NCI-H1436 treated with DMSO at 0.1 percent for 48 hours (cell line): Measurements from ENCODE around the gene YPEL2.
"Not testable (repeated sequence)": the region's sequence is repeated elsewhere in the genome, so short reads cannot be mapped to it uniquely, and the experiment has no call there.

ENCODE experiments used
- DNase-seq: peaks from one replicate; lab custom pipeline; 2025; lab: John Stamatoyannopoulos, UW

Gene YPEL2

GRCh38 chr17:59377410-59377809 lies 46.0 kb downstream of the YPEL2 start:
- no peak for DNase-seq

GRCh38 chr17:59378675-59379074 lies 47.2 kb downstream of the YPEL2 start:
- DNase-seq, result no peak

GRCh38 chr17:59380474-59380873 lies 49.0 kb downstream of the YPEL2 start:
- DNase-seq, result no peak

GRCh38 chr17:59381716-59382570 lies 50.5 kb downstream of the YPEL2 start:
- no peak for DNase-seq

- no peak for DNase-seq
These were observed 52.4 kb downstream of the YPEL2 start for GRCh38 chr17:59383893-59384292.

- no peak for DNase-seq
These were observed 56.1 kb downstream of the YPEL2 start for GRCh38 chr17:59387351-59388068.

GRCh38 chr17:59388069-59388556 lies 56.7 kb downstream of the YPEL2 start:
- DNase-seq, result no peak

GRCh38 chr17:59389066-59389465 lies 57.6 kb downstream of the YPEL2 start:
- DNase-seq, result no peak

GRCh38 chr17:59391021-59391420 lies 59.6 kb downstream of the YPEL2 start:
- DNase-seq, result no peak

GRCh38 chr17:59392973-59393679 lies 61.7 kb downstream of the YPEL2 start:
- no peak for DNase-seq

GRCh38 chr17:59393742-59394410 lies 62.4 kb downstream of the YPEL2 start:
- DNase-seq, result not testable (repeated sequence)

GRCh38 chr17:59396134-59396826 lies 64.8 kb downstream of the YPEL2 start:
- DNase-seq, result no peak

- no peak for DNase-seq
These were observed 66.0 kb downstream of the YPEL2 start for GRCh38 chr17:59397316-59398073.

GRCh38 chr17:59399914-59400313 lies 68.5 kb downstream of the YPEL2 start:
- DNase-seq, result no peak

- no peak for DNase-seq
These were observed 69.4 kb downstream of the YPEL2 start for GRCh38 chr17:59400858-59401257.

GRCh38 chr17:59401274-59401673 lies 69.8 kb downstream of the YPEL2 start:
- DNase-seq, result no peak

- DNase-seq, result no peak
These were observed 70.3 kb downstream of the YPEL2 start for GRCh38 chr17:59401725-59402124.

- no peak for DNase-seq
These were observed 71.3 kb downstream of the YPEL2 start for GRCh38 chr17:59402760-59403159.

GRCh38 chr17:59404471-59404870 lies 73.0 kb downstream of the YPEL2 start:
- no peak for DNase-seq

- no peak for DNase-seq
These were observed 74.7 kb downstream of the YPEL2 start for GRCh38 chr17:59405944-59406705.
